Measurements from ENCODE around the gene MSRB3. TPM values are rescaled to one million over a fixed set of nuclear protein-coding genes. Genes with fewer than 3 reads are reported as not detected.

Gene MSRB3
- total and polyA plus RNA-seq, 2 experiments from 2014 or later = 16.9 to 19.2 TPM

DNA sequence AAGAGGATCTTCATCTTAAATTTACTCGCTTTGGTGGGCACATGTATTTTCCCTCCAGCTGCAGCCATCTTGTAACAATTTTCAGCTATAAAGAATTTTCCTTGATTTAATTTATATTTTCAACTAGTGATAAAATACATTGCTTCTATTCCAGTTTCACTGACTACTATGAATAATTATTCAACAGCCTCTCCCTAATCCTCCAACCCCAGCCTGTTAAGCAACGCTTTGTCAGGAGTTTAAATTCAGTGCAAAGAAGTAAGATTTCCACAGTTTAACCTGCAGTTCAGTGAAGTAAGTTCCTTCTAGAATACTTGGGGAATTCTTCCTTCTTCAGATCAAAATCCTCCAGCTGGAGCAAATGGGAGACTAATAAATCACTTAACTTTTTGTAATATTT, 180.2 kb downstream of the MSRB3 start:
- Histone ChIP-seq H4K20me1 (ENCODE audit: insufficient read depth, poor library complexity, severe bottlenecking) (no peaks in the 10 kb centered on the region), H3K4me2 (no peak overlapping the region), H3K4me1 (ENCODE audit: insufficient read depth) (no peaks in the 10 kb centered on the region), H3K79me2 (no peaks in the 10 kb centered on the region), H3K36me3 (replicated peaks; ENCODE audit: insufficient read depth, low read depth) (no peaks in the 10 kb centered on the region), H3K27ac (no peak overlapping the region), H3K27me3 (no peaks in the 10 kb centered on the region), H3K4me3 (no peak overlapping the region), H2AFZ (no peak overlapping the region), H3K9me2 (replicated peaks; ENCODE audit: insufficient read depth) (no peaks in the 10 kb centered on the region), H3K9me3 (ENCODE audit: low read depth) (no peaks in the 10 kb centered on the region)
- WGBS (ENCODE audit: low lambda C conversion rate, missing lambda C conversion rate) = 99% methylated on average over 2 of the region's 2 CpGs
- TF ChIP-seq EZH2 (IDR thresholded peaks at IDR 0.05; ENCODE audit: borderline replicate concordance) = no peak
- TF ChIP-seq, protein P1, sequence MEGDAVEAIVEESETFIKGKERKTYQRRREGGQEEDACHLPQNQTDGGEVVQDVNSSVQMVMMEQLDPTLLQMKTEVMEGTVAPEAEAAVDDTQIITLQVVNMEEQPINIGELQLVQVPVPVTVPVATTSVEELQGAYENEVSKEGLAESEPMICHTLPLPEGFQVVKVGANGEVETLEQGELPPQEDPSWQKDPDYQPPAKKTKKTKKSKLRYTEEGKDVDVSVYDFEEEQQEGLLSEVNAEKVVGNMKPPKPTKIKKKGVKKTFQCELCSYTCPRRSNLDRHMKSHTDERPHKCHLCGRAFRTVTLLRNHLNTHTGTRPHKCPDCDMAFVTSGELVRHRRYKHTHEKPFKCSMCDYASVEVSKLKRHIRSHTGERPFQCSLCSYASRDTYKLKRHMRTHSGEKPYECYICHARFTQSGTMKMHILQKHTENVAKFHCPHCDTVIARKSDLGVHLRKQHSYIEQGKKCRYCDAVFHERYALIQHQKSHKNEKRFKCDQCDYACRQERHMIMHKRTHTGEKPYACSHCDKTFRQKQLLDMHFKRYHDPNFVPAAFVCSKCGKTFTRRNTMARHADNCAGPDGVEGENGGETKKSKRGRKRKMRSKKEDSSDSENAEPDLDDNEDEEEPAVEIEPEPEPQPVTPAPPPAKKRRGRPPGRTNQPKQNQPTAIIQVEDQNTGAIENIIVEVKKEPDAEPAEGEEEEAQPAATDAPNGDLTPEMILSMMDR (IDR thresholded peaks at IDR 0.05; ENCODE audit: poor library complexity) = no peak
- TF ChIP-seq EZH2phosphoT487 (IDR thresholded peaks at IDR 0.05; ENCODE audit: low read depth, severe bottlenecking, unreplicated experiment) = no peak
- no peak for DNase-seq (ENCODE audit: low spot score)

DNA sequence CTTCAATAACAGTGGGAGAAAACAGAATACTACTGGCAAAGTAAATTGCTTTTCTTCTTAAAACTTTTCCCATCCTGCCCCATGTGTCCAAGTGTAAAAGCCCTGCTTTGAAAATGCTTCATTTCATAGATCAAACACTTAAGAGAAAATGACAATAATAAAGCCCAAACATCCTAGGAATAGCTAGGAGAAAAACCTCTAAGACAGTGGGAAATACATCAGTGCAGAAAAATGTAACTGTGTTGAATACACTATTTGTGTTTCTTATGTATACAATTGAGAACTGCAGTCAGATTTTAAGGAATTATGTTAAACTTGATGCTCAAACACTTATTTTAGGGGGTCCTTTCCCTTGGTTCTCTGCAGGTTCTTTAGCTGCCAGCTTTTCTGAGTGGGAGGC, 181.1 kb downstream of the MSRB3 start:
- Histone ChIP-seq H3K9me2 (replicated peaks; ENCODE audit: insufficient read depth) (no peaks in the 10 kb centered on the region), H4K20me1 (ENCODE audit: insufficient read depth, poor library complexity, severe bottlenecking) (no peaks in the 10 kb centered on the region), H3K4me2 (no peak overlapping the region), H3K36me3 (replicated peaks; ENCODE audit: insufficient read depth, low read depth) (no peaks in the 10 kb centered on the region), H3K27ac (no peak overlapping the region), H3K9me3 (ENCODE audit: low read depth) (no peaks in the 10 kb centered on the region), H3K27me3 (no peaks in the 10 kb centered on the region), H3K79me2 (no peaks in the 10 kb centered on the region), H3K4me1 (ENCODE audit: insufficient read depth) (peaks cover 4% of the 10 kb centered on the region), H2AFZ (no peak overlapping the region), H3K4me3 (no peak overlapping the region)
- no peak for DNase-seq (ENCODE audit: low spot score)
- TF ChIP-seq EZH2phosphoT487 (IDR thresholded peaks at IDR 0.05; ENCODE audit: low read depth, severe bottlenecking, unreplicated experiment) = no peak
- TF ChIP-seq EZH2 (IDR thresholded peaks at IDR 0.05; ENCODE audit: borderline replicate concordance) = no peak
- TF ChIP-seq, protein P1 (IDR thresholded peaks at IDR 0.05; ENCODE audit: poor library complexity) = no peak

DNA sequence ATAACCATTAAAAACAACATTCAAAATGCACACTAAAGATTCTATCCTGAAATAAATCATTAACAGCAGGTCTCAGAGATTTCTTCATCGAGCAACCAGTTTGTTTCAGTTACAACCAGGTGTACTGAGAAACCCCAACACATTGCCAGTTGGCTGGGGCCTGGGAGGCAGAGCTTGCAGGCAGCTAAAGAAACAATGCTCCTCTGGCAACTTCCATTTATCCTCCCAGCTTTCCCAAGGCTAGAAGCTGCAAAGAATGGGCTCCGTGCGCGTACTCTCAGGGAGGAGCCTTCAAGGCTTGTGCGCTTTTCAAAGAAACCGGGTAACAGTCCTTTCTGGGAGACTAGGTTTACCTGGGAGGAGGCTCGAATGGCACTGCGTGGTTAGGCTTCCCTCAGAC, 181.6 kb downstream of the MSRB3 start:
- Histone ChIP-seq H3K36me3 (replicated peaks; ENCODE audit: insufficient read depth, low read depth) (no peaks in the 10 kb centered on the region), H2AFZ (no peak overlapping the region), H3K27me3 (no peaks in the 10 kb centered on the region), H3K4me1 (ENCODE audit: insufficient read depth) (peaks cover 9% of the 10 kb centered on the region), H3K79me2 (no peaks in the 10 kb centered on the region), H3K4me3 (no peak overlapping the region), H3K27ac (no peak overlapping the region), H3K9me2 (replicated peaks; ENCODE audit: insufficient read depth) (no peaks in the 10 kb centered on the region), H4K20me1 (ENCODE audit: insufficient read depth, poor library complexity, severe bottlenecking) (no peaks in the 10 kb centered on the region), H3K4me2 (no peak overlapping the region), H3K9me3 (ENCODE audit: low read depth) (no peaks in the 10 kb centered on the region)
- TF ChIP-seq EZH2phosphoT487 (IDR thresholded peaks at IDR 0.05; ENCODE audit: low read depth, severe bottlenecking, unreplicated experiment) (no peak), EZH2 (IDR thresholded peaks at IDR 0.05; ENCODE audit: borderline replicate concordance) (no peak)
- DNase-seq (ENCODE audit: low spot score) = peak; percentile 27
- WGBS (ENCODE audit: low lambda C conversion rate, missing lambda C conversion rate) = 86% methylated on average over 8 of the region's 8 CpGs

DNA sequence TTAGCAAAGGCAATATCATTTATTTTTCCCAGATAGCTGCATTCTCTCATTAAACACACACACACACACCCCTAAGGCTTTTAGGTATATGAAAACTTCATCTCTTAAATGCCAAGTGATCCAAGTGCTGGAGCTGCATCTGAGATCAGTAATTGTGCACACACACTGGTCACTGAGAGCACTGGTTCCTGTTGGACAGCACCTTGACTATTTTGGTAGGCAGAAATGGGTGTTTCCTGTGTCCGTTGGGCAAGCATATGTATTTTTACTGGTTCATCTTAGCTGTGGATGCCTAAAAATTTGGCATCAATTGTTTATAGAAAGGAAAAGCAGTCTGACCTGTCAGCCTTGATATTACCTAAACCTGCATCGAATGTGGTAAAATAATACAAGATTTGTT, 182.5 kb downstream of the MSRB3 start:
- WGBS (ENCODE audit: low lambda C conversion rate, missing lambda C conversion rate) = 88% methylated on average over 2 of the region's 2 CpGs
- H4K20me1 ChIP-seq (ENCODE audit: insufficient read depth, poor library complexity, severe bottlenecking) = no peaks in the 10 kb centered on the region
- H3K36me3 ChIP-seq (replicated peaks; ENCODE audit: insufficient read depth, low read depth) = no peaks in the 10 kb centered on the region
- H3K9me3 ChIP-seq (ENCODE audit: low read depth) = no peaks in the 10 kb centered on the region
- H3K4me1 ChIP-seq (ENCODE audit: insufficient read depth) = peaks cover 16% of the 10 kb centered on the region
- no peak overlapping the region for H3K4me2 ChIP-seq
- H3K9me2 ChIP-seq (replicated peaks; ENCODE audit: insufficient read depth) = no peaks in the 10 kb centered on the region
- no peaks in the 10 kb centered on the region for H3K27me3 ChIP-seq
- H3K27ac ChIP-seq = no peak overlapping the region
- H2AFZ ChIP-seq = no peak overlapping the region
- H3K4me3 ChIP-seq = no peak overlapping the region
- TF ChIP-seq, protein P1 (IDR thresholded peaks at IDR 0.05; ENCODE audit: poor library complexity) = no peak
- TF ChIP-seq EZH2 (IDR thresholded peaks at IDR 0.05; ENCODE audit: borderline replicate concordance) (no peak), EZH2phosphoT487 (IDR thresholded peaks at IDR 0.05; ENCODE audit: low read depth, severe bottlenecking, unreplicated experiment) (no peak)
- no peak for DNase-seq (ENCODE audit: low spot score)
- no peaks in the 10 kb centered on the region for H3K79me2 ChIP-seq

All from hepatocyte (in vitro differentiated cells).